Sigmoid colon (tissue), 7 donors: Measurements from ENCODE around the gene SDK1. TPM values are rescaled to one million over a fixed set of nuclear protein-coding genes. Genes with fewer than 3 reads are reported as not detected.

Experiments
- DNase-seq: peaks from one replicate; pipeline ENCODE4 v3.0.0-alpha.2; 2019
- H3K27ac ChIP-seq, 4 donors: fragments of 200-600 bp; sonication (generic); one replicate each; pipeline ENCODE4 v1.5.1; 2016 to 2019; ENCODE audit warnings: mild to moderate bottlenecking in 1 of 4
- H3K27me3 ChIP-seq, 3 donors: fragments of 200-600 bp; sonication (generic); one replicate each; pipeline ENCODE4 v1.5.1; 2019; ENCODE audit warnings: mild to moderate bottlenecking in 1 of 3
- H3K36me3 ChIP-seq, 4 donors: fragments of 200-600 bp; sonication (generic); one replicate each; pipeline ENCODE4 v1.5.1; 2016 to 2019
- H3K4me1 ChIP-seq, 4 donors: fragments of 200-600 bp; sonication (generic); one replicate each; pipeline ENCODE4 v1.5.1; 2017 to 2019
- H3K4me3 ChIP-seq, 4 donors: fragments of 200-600 bp; sonication (generic); one replicate each; pipeline ENCODE4 v1.5.1; 2017 to 2019; ENCODE audit warnings: mild to moderate bottlenecking in 2 of 4, moderate library complexity in 1 of 4
- H3K9me3 ChIP-seq, 4 donors: fragments of 200-600 bp in 3 of 4; sonication (generic) in 3 of 4; one replicate each; pipeline versions ENCODE4 v1.5.1 to v1.6.1; 2013 to 2019
- EP300 ChIP-seq, 4 donors: sonication (generic); formaldehyde crosslinking; IDR thresholded peaks; one replicate each; pipeline ENCODE4 v1.6.1; 2017; ENCODE audit warnings: antibody characterized with exemption in 4 of 4
- POLR2A ChIP-seq, 2 donors: fragments of 450-650 bp; IDR thresholded peaks; one replicate each; pipeline ENCODE4 v1.6.1; 2016; ENCODE audit warnings: antibody characterized with exemption in 2 of 2, mild to moderate bottlenecking in 2 of 2, moderate library complexity in 2 of 2
- POLR2AphosphoS5 ChIP-seq, 4 donors: sonication (generic); formaldehyde crosslinking; IDR thresholded peaks; one replicate each; pipeline ENCODE4 v1.6.1; 2017; ENCODE audit warnings: antibody characterized with exemption in 4 of 4
- WGBS, 2 donors: extraction: QIAGEN DNeasy Blood & Tissue Kit; methylation state at CpG; one replicate each; pipeline ENCODE4 v1.1.7; 2013; 5-methylcytosine and 5-hydroxymethylcytosine counted together
- intact Hi-C: fragments of 100-400 bp; cut with DNase I; formaldehyde crosslinking; loops from one replicate; pipeline ENCODE4 v1.15.1; 2023
- polyA plus RNA-seq, 3 donors: library from polyadenylated mRNA; stranded (reverse); fragments of 200-250 nt; gene quantifications; one replicate each; pipeline ENCODE4 v1.2.3, GENCODE V29; 2013
- total RNA-seq, 4 donors: library from RNA; depleted of rRNA; stranded (reverse); fragments of >200 nt; gene quantifications; one replicate each; pipeline ENCODE4 v1.1.0, GENCODE V29; 2016
- TF ChIP-seq, protein P1 (sequence below), 4 experiments: fragments of 450-650 bp in 3 of 4; fragments of 200-600 bp in 1 of 4; IDR thresholded peaks; one replicate each; pipeline ENCODE4 v1.5.1; 2016 to 2019; ENCODE audit warnings: antibody characterized with exemption in 4 of 4, mild to moderate bottlenecking in 3 of 4, moderate library complexity in 2 of 4
- donor health status: healthy with polysubstance abuse.
- donor health status: Bipolar disorder and iron deficiency.
- donor health status: healthy.

The SDK1 gene
- total and polyA plus RNA-seq, 7 donors = under 0.01 to 23.0 (median 10.0) TPM; not detected in 1

DNA sequence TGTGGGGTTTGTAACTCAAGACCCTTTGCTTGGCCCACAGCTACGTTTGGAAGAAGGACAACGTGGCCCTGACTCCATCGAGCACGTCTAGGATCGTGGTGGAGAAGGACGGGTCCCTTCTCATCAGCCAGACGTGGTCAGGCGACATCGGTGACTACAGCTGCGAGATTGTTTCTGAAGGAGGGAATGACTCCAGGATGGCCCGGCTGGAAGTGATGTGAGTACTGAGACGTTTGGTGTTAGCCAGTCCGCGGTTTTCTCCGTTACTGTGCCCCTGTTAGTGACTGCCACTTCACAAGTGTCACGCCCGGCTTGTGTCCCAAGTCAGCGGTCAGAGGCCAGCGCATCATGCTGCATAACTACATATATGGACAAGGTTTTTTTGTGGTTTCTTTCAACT, 673.3 kb downstream of the SDK1 start:
- TF ChIP-seq POLR2AphosphoS5 (IDR thresholded peaks at IDR 0.05) (no peak), POLR2A (IDR thresholded peaks at IDR 0.05) (no peak), EP300 (IDR thresholded peaks at IDR 0.05) (no peak)
- TF ChIP-seq, protein P1, sequence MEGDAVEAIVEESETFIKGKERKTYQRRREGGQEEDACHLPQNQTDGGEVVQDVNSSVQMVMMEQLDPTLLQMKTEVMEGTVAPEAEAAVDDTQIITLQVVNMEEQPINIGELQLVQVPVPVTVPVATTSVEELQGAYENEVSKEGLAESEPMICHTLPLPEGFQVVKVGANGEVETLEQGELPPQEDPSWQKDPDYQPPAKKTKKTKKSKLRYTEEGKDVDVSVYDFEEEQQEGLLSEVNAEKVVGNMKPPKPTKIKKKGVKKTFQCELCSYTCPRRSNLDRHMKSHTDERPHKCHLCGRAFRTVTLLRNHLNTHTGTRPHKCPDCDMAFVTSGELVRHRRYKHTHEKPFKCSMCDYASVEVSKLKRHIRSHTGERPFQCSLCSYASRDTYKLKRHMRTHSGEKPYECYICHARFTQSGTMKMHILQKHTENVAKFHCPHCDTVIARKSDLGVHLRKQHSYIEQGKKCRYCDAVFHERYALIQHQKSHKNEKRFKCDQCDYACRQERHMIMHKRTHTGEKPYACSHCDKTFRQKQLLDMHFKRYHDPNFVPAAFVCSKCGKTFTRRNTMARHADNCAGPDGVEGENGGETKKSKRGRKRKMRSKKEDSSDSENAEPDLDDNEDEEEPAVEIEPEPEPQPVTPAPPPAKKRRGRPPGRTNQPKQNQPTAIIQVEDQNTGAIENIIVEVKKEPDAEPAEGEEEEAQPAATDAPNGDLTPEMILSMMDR (IDR thresholded peaks at IDR 0.05) = no peak
- intact Hi-C loops = no loop called here
- WGBS, 2 donors = 90 to 91% methylated on average over 19 of the region's 19 CpGs

DNA sequence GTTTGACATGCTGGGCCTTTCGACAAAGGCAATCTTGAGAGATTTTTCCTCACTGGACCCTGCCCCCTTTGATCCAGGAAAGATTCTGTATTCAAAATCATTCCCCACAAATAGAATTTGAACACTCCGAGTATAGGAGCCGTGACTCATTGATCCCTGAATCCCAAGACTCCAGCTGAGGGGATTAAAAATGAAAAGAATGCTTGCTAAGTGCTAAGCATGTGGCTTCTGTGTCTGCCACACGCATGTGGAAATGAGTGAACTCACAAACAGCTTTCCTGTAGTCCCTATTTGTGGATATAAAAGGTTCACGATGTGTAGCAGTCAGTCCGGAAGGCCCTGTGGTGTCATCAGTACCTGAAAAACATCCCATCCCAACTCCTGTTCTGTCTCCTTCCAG, 674.3 kb downstream of the SDK1 start:
- 89 to 95% methylated on average over 6 of the region's 6 CpGs for WGBS, 2 donors
- no peaks in the 10 kb centered on the region for H3K4me1 ChIP-seq
- DNase-seq = no peak
- H3K27me3 ChIP-seq = no peaks in the 10 kb centered on the region
- no peak overlapping the region for H3K4me3 ChIP-seq
- TF ChIP-seq EP300 (IDR thresholded peaks at IDR 0.05) (no peak), POLR2A (IDR thresholded peaks at IDR 0.05) (no peak), POLR2AphosphoS5 (IDR thresholded peaks at IDR 0.05) (no peak)
- TF ChIP-seq, protein P1 (IDR thresholded peaks at IDR 0.05) = no peak
- no peaks in the 10 kb centered on the region for H3K9me3 ChIP-seq
- H3K36me3 ChIP-seq = no peaks in the 10 kb centered on the region
- intact Hi-C loops = no loop called here
- no peak overlapping the region for H3K27ac ChIP-seq

More for the DNA sequence above, 673.3 kb downstream of the SDK1 start:
- DNase-seq = no peak
- H3K9me3 ChIP-seq = no peaks in the 10 kb centered on the region
- no peak overlapping the region for H3K4me3 ChIP-seq
- H3K4me1 ChIP-seq = no peaks in the 10 kb centered on the region
- H3K27ac ChIP-seq = no peak overlapping the region
- H3K27me3 ChIP-seq = no peaks in the 10 kb centered on the region
- H3K36me3 ChIP-seq = peaks cover 0 to 1% (median 0%) of the 10 kb centered on the region in 4 donors

DNA sequence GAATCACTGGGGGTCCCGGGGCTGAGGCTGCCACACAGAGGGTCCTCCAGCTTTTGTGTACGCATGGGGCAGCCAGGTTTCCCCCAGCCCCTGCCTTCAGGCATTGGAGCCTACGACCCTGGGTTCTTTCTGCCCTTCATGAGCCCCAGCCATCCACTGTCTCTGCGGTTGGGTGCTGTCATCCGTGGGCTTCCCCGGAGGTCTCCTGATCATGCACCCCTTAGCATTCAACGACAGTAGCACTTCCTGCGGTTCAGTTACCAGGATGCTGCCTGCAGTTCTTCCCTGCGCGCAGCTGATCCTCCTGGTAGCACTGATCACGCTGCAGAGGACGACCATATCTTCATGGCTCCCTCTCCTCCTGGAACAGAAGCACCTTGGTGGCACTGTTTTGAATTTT, 676.3 kb downstream of the SDK1 start:
- intact Hi-C loops = no loop called here
- 93 to 96% methylated on average over 12 of the region's 12 CpGs for WGBS, 2 donors
- Histone ChIP-seq H3K36me3 (no peaks in the 10 kb centered on the region), H3K4me3 (no peak overlapping the region), H3K27ac (no peak overlapping the region), H3K27me3 (no peaks in the 10 kb centered on the region), H3K9me3 (no peaks in the 10 kb centered on the region), H3K4me1 (peaks cover 0 to 6% (median 0%) of the 10 kb centered on the region in 4 donors)
- TF ChIP-seq, protein P1 (IDR thresholded peaks at IDR 0.05) = no peak
- TF ChIP-seq POLR2A (IDR thresholded peaks at IDR 0.05) = no peak
- TF ChIP-seq EP300 (IDR thresholded peaks at IDR 0.05) = no peak
- no peak for TF ChIP-seq POLR2AphosphoS5 (IDR thresholded peaks at IDR 0.05)
- DNase-seq = no peak

DNA sequence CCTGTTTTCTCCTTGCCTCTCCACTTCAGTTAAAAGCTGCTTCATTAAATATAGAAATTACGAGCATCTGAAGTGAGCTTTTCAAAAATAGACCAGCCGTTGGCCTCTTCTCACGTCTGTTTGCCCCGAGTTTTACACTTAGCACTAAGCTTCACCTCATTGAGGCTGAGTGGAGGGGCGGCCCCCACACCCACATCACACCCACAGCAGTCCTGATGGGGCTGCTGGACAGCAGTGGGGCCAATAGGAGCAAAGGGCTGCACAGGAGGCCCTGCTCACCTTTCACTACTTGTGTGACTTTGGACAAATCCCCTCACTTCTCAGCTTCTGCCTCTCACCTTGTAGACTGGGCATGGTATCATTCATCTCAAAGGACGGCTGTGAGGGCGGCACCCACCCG, 677.8 kb downstream of the SDK1 start:
- peaks cover 0 to 6% (median 0%) of the 10 kb centered on the region in 4 donors for H3K4me1 ChIP-seq
- DNase-seq = no peak
- no peaks in the 10 kb centered on the region for H3K36me3 ChIP-seq
- intact Hi-C loops = no loop called here
- 86 to 88% methylated on average over 8 of the region's 8 CpGs for whole genome bisulfite sequencing, 2 donors
- H3K27ac ChIP-seq = no peak overlapping the region
- H3K4me3 ChIP-seq = no peak overlapping the region
- H3K9me3 ChIP-seq = no peaks in the 10 kb centered on the region
- TF ChIP-seq, protein P1 (IDR thresholded peaks at IDR 0.05) = no peak
- no peak for TF ChIP-seq POLR2A (IDR thresholded peaks at IDR 0.05)
- TF ChIP-seq POLR2AphosphoS5 (IDR thresholded peaks at IDR 0.05) = no peak
- no peak for TF ChIP-seq EP300 (IDR thresholded peaks at IDR 0.05)
- no peaks in the 10 kb centered on the region for H3K27me3 ChIP-seq
